Karpas-422 (cell line): Measurements from ENCODE around the gene SLC35B3. TPM values are rescaled to one million over a fixed set of nuclear protein-coding genes. Genes with fewer than 3 reads are reported as not detected.

Source experiments
- DNase-seq: peaks from one replicate; pipeline ENCODE4 v3.0.0-alpha.2; 2015
- H2AFZ ChIP-seq: fragments of 200-600 bp; sonication (generic); 2 replicates; pipeline ENCODE4 v1.6.1; 2014; ENCODE audit warnings: antibody characterized with exemption, low read length, mixed read lengths
- H3K27ac ChIP-seq: fragments of 200-600 bp; sonication (generic); 2 replicates; pipeline ENCODE4 v1.5.1; 2014; ENCODE audit warnings: mild to moderate bottlenecking, low read length, moderate library complexity
- H3K27me3 ChIP-seq: fragments of 200-600 bp; sonication (generic); 2 replicates; pipeline ENCODE4 v1.6.1; 2014; ENCODE audit warnings: low read length, mixed read lengths
- H3K36me3 ChIP-seq: fragments of 200-600 bp; sonication (generic); 2 replicates; pipeline ENCODE4 v1.6.1; 2014; ENCODE audit warnings: low read length, mixed read lengths; ENCODE audit not compliant: insufficient read depth
- H3K4me1 ChIP-seq: fragments of 200-600 bp; sonication (generic); 2 replicates; pipeline ENCODE4 v1.6.1; 2014; ENCODE audit warnings: mild to moderate bottlenecking, low read length, mixed read lengths
- H3K4me2 ChIP-seq: fragments of 200-600 bp; sonication (generic); 2 replicates; pipeline ENCODE4 v1.6.1; 2014; ENCODE audit warnings: low read length, low read depth, mild to moderate bottlenecking; ENCODE audit not compliant: poor library complexity, severe bottlenecking
- H3K4me3 ChIP-seq: fragments of 200-600 bp; sonication (generic); 2 replicates; pipeline ENCODE4 v1.5.1; 2014; ENCODE audit warnings: mild to moderate bottlenecking, antibody characterized with exemption, low read length, mixed read lengths
- H3K79me2 ChIP-seq: fragments of 200-600 bp; sonication (generic); 2 replicates; pipeline ENCODE4 v1.6.1; 2014; ENCODE audit warnings: mild to moderate bottlenecking, low read length, mixed read lengths
- H3K9ac ChIP-seq: fragments of 200-600 bp; sonication (generic); 2 replicates; pipeline ENCODE4 v1.6.0; 2014; ENCODE audit warnings: low read length
- H3K9me2 ChIP-seq: fragments of 200-600 bp; sonication (generic), shearing (Covaris generic); replicated peaks from 2 replicates; pipeline ENCODE4 v1.6.0; 2014; ENCODE audit warnings: mild to moderate bottlenecking, low read length, moderate library complexity; ENCODE audit not compliant: insufficient read depth
- H3K9me3 ChIP-seq: fragments of 300-700, 200-600 bp; sonication (generic); 2 replicates; pipeline ENCODE4 v1.6.1; 2014; ENCODE audit warnings: low read length, mixed read lengths
- H4K20me1 ChIP-seq: fragments of 200-600 bp; sonication (generic); 2 replicates; pipeline ENCODE4 v1.6.1; 2014; ENCODE audit warnings: mild to moderate bottlenecking, antibody characterized with exemption, low read length, low read depth; ENCODE audit not compliant: insufficient read depth
- total RNA-seq: library from RNA; depleted of rRNA; stranded (reverse); fragments of >200 nt; shearing (Covaris generic); gene quantifications from 2 replicates; pipeline ENCODE4 v1.2.3, GENCODE V29; 2014; ENCODE audit warnings: low replicate concordance

The SLC35B3 gene
- total RNA-seq, 1 experiment from 2014 or later = 18.2 TPM

- Histone ChIP-seq H2AFZ (no peak overlapping the region), H3K9ac (no peak overlapping the region), H3K9me2 (no peaks in the 10 kb centered on the region), H4K20me1 (no peaks in the 10 kb centered on the region), H3K79me2 (no peaks in the 10 kb centered on the region), H3K27me3 (no peaks in the 10 kb centered on the region), H3K4me3 (no peak overlapping the region), H3K9me3 (no peaks in the 10 kb centered on the region), H3K27ac (no peak overlapping the region), H3K4me2 (no peak overlapping the region), H3K4me1 (no peaks in the 10 kb centered on the region), H3K36me3 (no peaks in the 10 kb centered on the region)
- no peak for DNase-seq
These were observed 59.4 kb downstream of the SLC35B3 start for GRCh38 chr6:8375916-8376315.
